Measurements from ENCODE around the gene MRPL40.
"Not testable (repeated sequence)": the region's sequence is repeated elsewhere in the genome, so short reads cannot be mapped to it uniquely, and the experiment has no call there.

MRPL40 gene

GRCh38 chr22:19442166-19442565 is 9.8 kb downstream of the MRPL40 start:
- no peak for DNase-seq

GRCh38 chr22:19443544-19444211 is 11.3 kb downstream of the MRPL40 start:
- no peak for DNase-seq

- not testable (repeated sequence) for DNase-seq
Measured at GRCh38 chr22:19445279-19445982, 13.1 kb downstream of the MRPL40 start.

GRCh38 chr22:19446603-19447329 is 14.4 kb downstream of the MRPL40 start:
- DNase-seq, result no peak

- peak; percentile 87 for DNase-seq
Measured at GRCh38 chr22:19447330-19448075, 15.2 kb downstream of the MRPL40 start, which contains the start of gene C22orf39. Gene C22orf39, minus strand, starts transcription at chr22:19447711. Its CDS starts 23 bp downstream, at chr22:19447688.

- DNase-seq, result no peak
Measured at GRCh38 chr22:19448076-19448607, 15.8 kb downstream of the MRPL40 start.

- no peak for DNase-seq
Measured at GRCh38 chr22:19448739-19449421, 16.5 kb downstream of the MRPL40 start.

GRCh38 chr22:19449422-19449767 is 17.1 kb downstream of the MRPL40 start:
- no peak for DNase-seq

GRCh38 chr22:19450363-19451175 is 18.2 kb downstream of the MRPL40 start:
- DNase-seq, result no peak

GRCh38 chr22:19451570-19451969 is 19.2 kb downstream of the MRPL40 start:
- no peak for DNase-seq

- no peak for DNase-seq
Measured at GRCh38 chr22:19453718-19454117, 21.4 kb downstream of the MRPL40 start.

GRCh38 chr22:19454156-19454555 is 21.8 kb downstream of the MRPL40 start:
- no peak for DNase-seq

GRCh38 chr22:19455033-19455432 is 22.7 kb downstream of the MRPL40 start:
- DNase-seq, result no peak

- no peak for DNase-seq
Measured at GRCh38 chr22:19455585-19456370, 23.4 kb downstream of the MRPL40 start.

- DNase-seq, result no peak
Measured at GRCh38 chr22:19456541-19456940, 24.2 kb downstream of the MRPL40 start.

GRCh38 chr22:19457828-19458428 is 25.6 kb downstream of the MRPL40 start:
- no peak for DNase-seq

- DNase-seq, result no peak
Measured at GRCh38 chr22:19460036-19460435, 27.7 kb downstream of the MRPL40 start.

GRCh38 chr22:19461506-19461905 is 29.2 kb downstream of the MRPL40 start:
- no peak for DNase-seq

GRCh38 chr22:19463008-19463407 is 30.7 kb downstream of the MRPL40 start:
- DNase-seq, result no peak
